GM21447 (cell line): ENCODE results near the gene SLC13A5.

Source experiments
- ATAC-seq: cut with Tn5 transposase; IDR thresholded peaks from one replicate; pipeline ENCODE4 v1.9.1; 2021; ENCODE audit not compliant: unreplicated experiment

Gene SLC13A5

GRCh38 chr17:6639586-6640535 is 73.3 kb downstream of the SLC13A5 start:
- no peak for ATAC-seq

DNA sequence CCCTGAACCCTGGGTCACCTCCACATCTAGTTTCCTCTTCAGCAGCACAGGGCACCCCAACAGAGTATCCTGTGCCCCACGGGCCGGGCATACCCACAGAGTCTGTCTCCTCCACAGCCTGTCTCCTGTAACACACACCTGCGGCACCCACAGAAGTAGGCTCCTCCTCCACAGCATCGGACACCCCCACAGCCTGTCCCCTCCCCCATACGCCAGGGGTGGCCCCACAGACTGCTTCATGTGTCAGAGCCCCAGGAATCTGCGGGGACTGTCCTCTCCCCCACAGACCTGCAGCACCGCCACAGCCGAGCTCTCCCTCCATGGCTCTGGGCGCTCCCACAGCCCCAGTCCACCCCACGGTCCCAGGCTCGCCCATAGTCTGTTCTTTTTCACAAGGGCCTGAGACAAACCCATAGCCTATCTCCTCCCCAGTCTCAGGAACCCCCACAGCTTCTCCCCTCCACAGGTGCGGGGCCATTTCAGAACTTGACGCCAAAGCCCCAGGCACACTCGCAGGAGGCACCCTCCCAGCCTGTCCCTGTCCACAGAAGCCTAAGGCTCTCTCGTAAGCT is 74.1 kb downstream of the SLC13A5 start:
- no peak for ATAC-seq

DNA sequence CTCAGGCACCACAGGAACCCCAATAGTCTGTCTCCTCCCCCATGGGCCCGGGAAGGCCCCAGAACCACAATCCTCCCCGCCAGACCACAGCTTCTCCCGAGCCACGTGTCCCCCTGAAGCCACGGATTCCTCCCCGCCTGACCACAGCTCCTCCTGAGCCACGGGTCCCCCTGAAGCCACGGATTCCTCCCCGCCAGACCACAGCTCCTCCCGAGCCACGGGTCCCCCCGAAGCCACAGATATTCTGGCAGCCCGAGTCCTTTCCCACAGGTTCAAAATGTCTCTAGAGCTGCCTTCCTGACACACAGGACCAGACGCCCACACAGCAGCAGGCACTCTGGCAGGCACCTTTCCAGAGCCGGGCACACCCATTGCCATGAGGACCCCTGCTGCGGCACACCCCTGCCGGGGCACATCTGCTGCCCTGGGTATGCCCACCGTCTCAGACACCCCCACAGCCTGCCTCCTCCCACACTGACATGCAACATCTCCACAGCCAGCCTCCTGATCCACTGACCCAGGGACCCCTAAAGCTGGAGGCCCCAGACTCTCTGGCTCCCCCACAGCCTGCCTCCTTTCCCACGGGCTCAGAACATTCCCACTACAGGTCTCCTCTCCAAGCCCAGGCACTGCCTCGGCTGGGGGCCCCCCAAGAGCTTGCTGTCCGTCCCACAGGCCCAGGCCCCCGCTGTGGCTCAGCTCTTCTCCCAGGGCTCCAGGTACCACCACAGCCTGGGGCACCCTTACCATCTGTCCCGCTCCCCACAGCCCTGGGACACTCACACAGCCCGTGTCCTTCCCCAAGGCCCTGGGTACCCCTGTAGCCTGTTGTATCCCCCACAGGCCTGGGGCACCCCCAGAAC is 74.9 kb downstream of the SLC13A5 start:
- ATAC-seq: no peak

DNA sequence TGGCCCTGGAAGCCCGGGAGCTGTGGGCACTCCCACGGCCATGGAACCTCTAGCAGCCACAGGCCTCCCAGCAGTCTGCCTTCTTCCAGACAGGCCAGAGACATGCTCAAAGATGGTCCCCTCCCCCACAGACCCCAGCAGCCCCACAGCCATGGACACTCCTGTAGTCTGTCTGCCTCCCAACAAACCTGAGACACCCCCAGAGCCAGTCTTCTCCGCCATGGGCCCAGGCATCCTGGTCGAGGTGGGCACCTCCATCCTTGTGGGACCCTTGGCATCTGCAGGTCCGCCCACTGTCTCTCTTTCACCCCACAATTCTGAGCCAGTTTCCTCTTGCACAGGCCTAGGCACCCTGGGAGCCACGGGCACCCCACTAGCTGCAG is 75.7 kb downstream of the SLC13A5 start:
- ATAC-seq: no peak

DNA sequence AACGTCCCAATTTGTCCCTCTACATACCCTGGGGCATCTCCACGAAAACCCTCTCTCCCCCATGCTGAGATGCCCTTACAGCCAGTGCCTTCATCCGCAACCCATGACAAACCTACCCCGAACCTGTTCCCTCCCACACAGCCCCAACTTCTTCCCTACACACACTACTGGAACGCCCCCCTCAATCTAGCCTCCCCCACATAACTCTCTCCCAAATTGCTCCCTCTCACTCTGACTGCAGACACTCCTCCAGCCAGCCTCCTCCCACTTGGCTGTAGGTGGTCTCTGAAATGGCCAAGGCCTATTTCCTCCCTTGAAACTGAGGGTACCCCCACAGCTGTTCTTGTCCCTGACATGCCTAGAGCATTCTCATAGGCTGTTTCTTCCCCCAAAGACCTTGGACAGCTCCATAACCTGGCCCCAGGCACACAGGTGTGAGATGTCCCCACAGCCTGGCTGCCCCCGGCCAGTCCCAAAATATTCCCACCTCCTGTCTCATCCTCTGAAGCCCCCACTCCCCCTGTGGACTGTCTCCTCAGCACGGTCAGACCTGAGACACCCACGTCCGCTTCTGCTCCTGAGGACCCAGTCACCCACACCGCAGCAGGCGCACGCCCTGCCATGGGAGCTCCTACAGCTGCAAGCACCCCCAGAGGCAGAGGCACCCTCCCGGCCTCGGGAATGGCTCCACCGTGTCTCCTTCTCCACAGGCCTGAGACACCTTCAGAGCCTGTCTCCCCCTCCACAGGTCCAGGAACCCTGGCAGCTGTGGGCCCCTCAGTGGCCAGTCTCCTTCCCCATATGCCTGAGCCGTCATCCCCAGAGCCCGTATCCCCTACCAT is 76.3 kb downstream of the SLC13A5 start:
- no peak for ATAC-seq

DNA sequence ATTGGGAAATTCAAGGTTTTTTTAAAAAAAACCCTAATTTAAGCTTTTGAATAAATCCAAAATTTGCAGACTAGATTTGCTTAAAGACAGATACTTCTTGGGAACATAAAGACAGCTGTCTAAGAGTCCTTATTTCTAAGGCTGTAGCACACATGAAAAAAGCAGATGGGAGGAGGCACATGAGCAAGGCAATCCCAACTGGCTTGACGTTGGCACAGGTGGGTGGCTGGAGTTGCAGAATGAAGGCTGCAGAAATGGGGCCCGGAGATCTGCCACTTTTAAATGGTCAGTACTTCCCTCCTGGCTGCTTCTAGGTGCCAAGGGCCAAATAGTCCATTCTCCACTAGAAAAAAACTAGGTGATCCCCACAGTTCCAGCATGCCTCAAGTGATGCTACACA is 77.1 kb downstream of the SLC13A5 start:
- ATAC-seq: no peak
